GM13977 (cell line): Measurements from ENCODE around the gene TRPV3.

Experiments used
- DNase-seq: peaks from one replicate; pipeline ENCODE4 v3.0.0; 2012; ENCODE audit warnings: low spot score
- CTCF ChIP-seq: IDR thresholded peaks from 2 replicates; pipeline ENCODE4 v1.5.1; 2012; ENCODE audit warnings: mild to moderate bottlenecking, control low read depth; ENCODE audit not compliant: insufficient read depth; ENCODE audit errors: extremely low read depth, missing control alignments
- in situ Hi-C: fragments of 300-500 bp; cut with MboI; formaldehyde crosslinking; loops from one replicate; pipeline ENCODE4 v1.12.0; 2022; ENCODE audit warnings: low sequenced_read_pairs, low pct_unique_long_range_greater_than_20kb, mixed read lengths, inconsistent platforms; ENCODE audit not compliant: unreplicated experiment

The TRPV3 gene

GRCh38 chr17:3507071-3507470 lies 50.5 kb downstream of the TRPV3 start:
- in situ Hi-C loops, result no loop called here
- TF ChIP-seq CTCF, result no peak
- DNase-seq, result no peak

- in situ Hi-C loops, result no loop called here
- no peak for TF ChIP-seq CTCF
- no peak for DNase-seq
Measured at GRCh38 chr17:3506054-3506453, 51.6 kb downstream of the TRPV3 start.

GRCh38 chr17:3505008-3505407 lies 52.6 kb downstream of the TRPV3 start:
- in situ Hi-C loops, result no loop called here
- no peak for DNase-seq
- TF ChIP-seq CTCF, result no peak

GRCh38 chr17:3503285-3503684 lies 54.3 kb downstream of the TRPV3 start:
- DNase-seq, result no peak
- in situ Hi-C loops, result no loop called here
- no peak for TF ChIP-seq CTCF

- in situ Hi-C loops, result no loop called here
- DNase-seq, result no peak
- TF ChIP-seq CTCF, result no peak
Measured at GRCh38 chr17:3502466-3502865, 55.1 kb downstream of the TRPV3 start.

GRCh38 chr17:3501344-3501743 lies 56.3 kb downstream of the TRPV3 start:
- in situ Hi-C loops, result no loop called here
- no peak for TF ChIP-seq CTCF
- DNase-seq, result no peak

- TF ChIP-seq CTCF, result no peak
- in situ Hi-C loops, result loop anchor here (25.0 kb wide), 1 partner anchor 90 kb away; no protein-coding TSS in a partner anchor
- DNase-seq, result no peak
Measured at GRCh38 chr17:3497101-3497500, 60.5 kb downstream of the TRPV3 start.
